ENCODE data around the gene LRRC45. TPM values are rescaled to one million over a fixed set of nuclear protein-coding genes. Genes with fewer than 3 reads are reported as not detected.
A peak's percentile ranks its signal among the peaks of the same experiment; 100 is the strongest.

The LRRC45 gene
- total RNA-seq, 1 experiment from 2014 or later: 34.3 TPM

- intact Hi-C loops (cut with micrococcal nuclease; ENCODE audit: unreplicated experiment): no loop called here
- POLR2A ChIA-PET (ENCODE audit: low non-redundant PET): no interaction called here
- H3K9me3 ChIP-seq (ENCODE audit: low read depth, low read length, poor library complexity, severe bottlenecking): no peaks in the 10 kb centered on the region
- TF ChIP-seq CTCF (conservative IDR thresholded peaks at IDR 0.05; ENCODE audit: low read depth, low read length) (no peak), EZH2 (IDR thresholded peaks at IDR 0.05; ENCODE audit: borderline replicate concordance, low read depth, low read length, poor library complexity, severe bottlenecking) (no peak)
- BruUV-seq (replicated peaks): no TSS peak
- peaks cover 9% of the 10 kb centered on the region for H3K4me1 ChIP-seq (ENCODE audit: insufficient read depth, low read length, poor library complexity, severe bottlenecking)
- H3K4me3 ChIP-seq (ENCODE audit: low read depth, low read length, poor library complexity, severe bottlenecking): peak overlapping the region; percentile 96
- CTCF ChIA-PET: interaction anchor here (0.8 kb wide), 1 partner anchor 15 kb away, joined by 5 read pairs; the partner anchor contains the start of gene DCXR
- H3K27ac ChIP-seq (ENCODE audit: low read depth, low read length, poor library complexity, severe bottlenecking): peak overlapping the region; percentile 73
- H3K27me3 ChIP-seq (replicated peaks; ENCODE audit: insufficient read depth, low read depth, low read length, poor library complexity): no peaks in the 10 kb centered on the region
- peaks cover 56% of the 10 kb centered on the region for H3K36me3 ChIP-seq (ENCODE audit: insufficient read depth, low read length, poor library complexity, severe bottlenecking)
- DNase-seq (ENCODE audit: low spot score): no peak
Measured at GRCh38 chr17:82053130-82053529, 30.0 kb downstream of the LRRC45 start.

- Histone ChIP-seq H3K9me3 (ENCODE audit: low read depth, low read length, poor library complexity, severe bottlenecking) (no peaks in the 10 kb centered on the region), H3K36me3 (ENCODE audit: insufficient read depth, low read length, poor library complexity, severe bottlenecking) (peaks cover 55% of the 10 kb centered on the region), H3K4me3 (ENCODE audit: low read depth, low read length, poor library complexity, severe bottlenecking) (no peak overlapping the region), H3K4me1 (ENCODE audit: insufficient read depth, low read length, poor library complexity, severe bottlenecking) (peaks cover 9% of the 10 kb centered on the region), H3K27me3 (replicated peaks; ENCODE audit: insufficient read depth, low read depth, low read length, poor library complexity) (no peaks in the 10 kb centered on the region), H3K27ac (ENCODE audit: low read depth, low read length, poor library complexity, severe bottlenecking) (no peak overlapping the region)
- DNase-seq (ENCODE audit: low spot score): no peak
- TF ChIP-seq EZH2 (IDR thresholded peaks at IDR 0.05; ENCODE audit: borderline replicate concordance, low read depth, low read length, poor library complexity, severe bottlenecking) (no peak), CTCF (conservative IDR thresholded peaks at IDR 0.05; ENCODE audit: low read depth, low read length) (no peak)
- ChIA-PET POLR2A (ENCODE audit: low non-redundant PET) (no interaction called here), CTCF (interaction anchor here (0.8 kb wide), 1 partner anchor 16 kb away, joined by 5 read pairs; the partner anchor contains the start of gene DCXR)
- BruUV-seq (replicated peaks): TSS peak; percentile 14
- intact Hi-C loops (cut with micrococcal nuclease; ENCODE audit: unreplicated experiment): no loop called here
Measured at GRCh38 chr17:82053556-82054263, 30.6 kb downstream of the LRRC45 start.

GRCh38 chr17:82054351-82055022 is 31.4 kb downstream of the LRRC45 start:
- Histone ChIP-seq H3K36me3 (ENCODE audit: insufficient read depth, low read length, poor library complexity, severe bottlenecking) (peaks cover 55% of the 10 kb centered on the region), H3K27ac (ENCODE audit: low read depth, low read length, poor library complexity, severe bottlenecking) (no peak overlapping the region), H3K27me3 (replicated peaks; ENCODE audit: insufficient read depth, low read depth, low read length, poor library complexity) (no peaks in the 10 kb centered on the region), H3K4me1 (ENCODE audit: insufficient read depth, low read length, poor library complexity, severe bottlenecking) (peaks cover 9% of the 10 kb centered on the region), H3K4me3 (ENCODE audit: low read depth, low read length, poor library complexity, severe bottlenecking) (no peak overlapping the region), H3K9me3 (ENCODE audit: low read depth, low read length, poor library complexity, severe bottlenecking) (no peaks in the 10 kb centered on the region)
- ChIA-PET POLR2A (ENCODE audit: low non-redundant PET) (no interaction called here), CTCF (no interaction called here)
- intact Hi-C loops (cut with micrococcal nuclease; ENCODE audit: unreplicated experiment): no loop called here
- TF ChIP-seq CTCF (conservative IDR thresholded peaks at IDR 0.05; ENCODE audit: low read depth, low read length) (no peak), EZH2 (IDR thresholded peaks at IDR 0.05; ENCODE audit: borderline replicate concordance, low read depth, low read length, poor library complexity, severe bottlenecking) (no peak)
- no TSS peak for BruUV-seq (replicated peaks)
- no peak for DNase-seq (ENCODE audit: low spot score)
